Hepatocyte (in vitro differentiated cells): Measurements from ENCODE around the gene ACTL10. TPM values are rescaled to one million over a fixed set of nuclear protein-coding genes. Genes with fewer than 3 reads are reported as not detected.

ENCODE experiments used
- DNase-seq: peaks from one replicate; pipeline ENCODE4 v3.0.0-alpha.2; 2016; ENCODE audit warnings: low spot score
- H2AFZ ChIP-seq: fragments of 200-600 bp; sonication (generic); 2 replicates; pipeline ENCODE4 v1.6.0; 2016; ENCODE audit warnings: antibody characterized with exemption, mild to moderate bottlenecking
- H3K27ac ChIP-seq: fragments of 200-600 bp; sonication (generic); 2 replicates; pipeline ENCODE4 v1.5.1; 2016; ENCODE audit warnings: mild to moderate bottlenecking
- H3K27me3 ChIP-seq: fragments of 200-600 bp; sonication (generic); 2 replicates; pipeline ENCODE4 v1.6.1; 2016
- H3K36me3 ChIP-seq: fragments of 200-600 bp; sonication (generic); replicated peaks from 2 replicates; pipeline ENCODE4 v1.5.1; 2016; ENCODE audit warnings: low read depth; ENCODE audit not compliant: insufficient read depth
- H3K4me1 ChIP-seq: fragments of 200-600 bp; sonication (generic); 2 replicates; pipeline ENCODE4 v1.5.1; 2016; ENCODE audit warnings: mild to moderate bottlenecking, moderate library complexity; ENCODE audit not compliant: insufficient read depth
- H3K4me2 ChIP-seq: fragments of 200-600 bp; sonication (generic); 2 replicates; pipeline ENCODE4 v1.6.0; 2016
- H3K4me3 ChIP-seq: fragments of 200-600 bp; sonication (generic); 2 replicates; pipeline ENCODE4 v1.5.1; 2016; ENCODE audit warnings: mild to moderate bottlenecking
- H3K79me2 ChIP-seq: fragments of 200-600 bp; sonication (generic); 2 replicates; pipeline ENCODE4 v1.6.0; 2017; ENCODE audit warnings: mild to moderate bottlenecking
- H3K9me2 ChIP-seq: fragments of 200-600 bp; sonication (generic); replicated peaks from 2 replicates; pipeline ENCODE4 v1.6.0; 2017; ENCODE audit warnings: mild to moderate bottlenecking; ENCODE audit not compliant: insufficient read depth
- H3K9me3 ChIP-seq: fragments of 200-600 bp; sonication (generic); 2 replicates; pipeline ENCODE4 v1.5.1; 2016; ENCODE audit warnings: low read depth, mild to moderate bottlenecking
- H4K20me1 ChIP-seq: fragments of 200-600 bp; sonication (generic); 2 replicates; pipeline ENCODE4 v1.6.0; 2016; ENCODE audit warnings: mild to moderate bottlenecking; ENCODE audit not compliant: insufficient read depth, poor library complexity, severe bottlenecking
- CTCF ChIP-seq: fragments of 200-600 bp; sonication (generic); IDR thresholded peaks from 2 replicates; pipeline ENCODE4 v1.5.1; 2016; ENCODE audit warnings: antibody characterized with exemption, mild to moderate bottlenecking; ENCODE audit not compliant: poor library complexity
- EZH2 ChIP-seq: fragments of 200-600 bp; sonication (generic); IDR thresholded peaks from 2 replicates; pipeline ENCODE4 v1.6.1; 2016; ENCODE audit warnings: antibody characterized with exemption, mild to moderate bottlenecking, borderline replicate concordance
- EZH2phosphoT487 ChIP-seq: fragments of 200-600 bp; sonication (generic); IDR thresholded peaks from one replicate; pipeline ENCODE4 v1.6.1; 2018; ENCODE audit warnings: antibody characterized with exemption, mild to moderate bottlenecking, low read depth, moderate library complexity; ENCODE audit not compliant: unreplicated experiment, severe bottlenecking
- WGBS: methylation state at CpG from one replicate; pipeline ENCODE4 v1.1.6; 2016; ENCODE audit warnings: low lambda C conversion rate; ENCODE audit errors: missing lambda C conversion rate; 5-methylcytosine and 5-hydroxymethylcytosine counted together
- polyA plus RNA-seq: library from polyadenylated mRNA; unstranded; fragments of >200 nt; fragmentation: Nextera tagmentation; extraction: Ambion mirVana; gene quantifications from 2 replicates; pipeline ENCODE4 v1.2.1, GENCODE V29; 2016
- total RNA-seq: library from RNA; depleted of rRNA; stranded (reverse); fragments of >200 nt; gene quantifications from 2 replicates; pipeline ENCODE4 v1.2.3, GENCODE V29; 2014

Gene ACTL10
- total and polyA plus RNA-seq, 2 experiments from 2014 or later = 0.17 to 2.6 TPM

DNA sequence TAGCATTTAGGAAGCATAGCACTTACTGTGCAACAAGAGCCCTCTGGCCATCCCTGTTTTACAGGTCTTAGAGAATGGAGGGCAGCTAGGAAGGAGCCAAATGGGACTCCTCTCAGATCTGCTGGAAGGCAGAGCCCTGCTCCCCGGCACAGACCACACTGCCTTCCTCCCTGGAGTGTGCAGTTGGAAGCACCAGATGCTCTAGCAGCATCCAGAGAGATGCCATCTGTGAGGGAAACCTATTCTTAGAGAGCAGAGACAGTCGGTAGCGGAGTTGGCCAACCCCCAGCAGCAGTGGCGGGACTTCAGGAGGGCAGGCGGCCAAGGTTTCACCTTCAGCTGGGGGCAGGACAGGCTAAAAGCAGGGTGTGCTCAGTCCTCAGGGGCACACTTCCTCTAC is 36.1 kb downstream of the ACTL10 start:
- no peaks in the 10 kb centered on the region for H3K27me3 ChIP-seq
- 92% methylated on average over 5 of the region's 5 CpGs for WGBS
- H3K27ac ChIP-seq = no peak overlapping the region
- H3K4me1 ChIP-seq = no peaks in the 10 kb centered on the region
- TF ChIP-seq EZH2phosphoT487 (no peak), EZH2 (no peak), CTCF (no peak)
- no peaks in the 10 kb centered on the region for H3K9me3 ChIP-seq
- no peak for DNase-seq
- no peaks in the 10 kb centered on the region for H3K79me2 ChIP-seq
- no peaks in the 10 kb centered on the region for H4K20me1 ChIP-seq
- H3K9me2 ChIP-seq = no peaks in the 10 kb centered on the region
- no peaks in the 10 kb centered on the region for H3K36me3 ChIP-seq
- H3K4me2 ChIP-seq = no peak overlapping the region
- H2AFZ ChIP-seq = no peak overlapping the region
- H3K4me3 ChIP-seq = no peak overlapping the region

GRCh38 chr20:33703498-33704137 is 36.9 kb downstream of the ACTL10 start:
- Histone ChIP-seq H3K9me2 (no peaks in the 10 kb centered on the region), H3K9me3 (no peaks in the 10 kb centered on the region), H3K79me2 (no peaks in the 10 kb centered on the region), H3K27ac (no peak overlapping the region), H4K20me1 (no peaks in the 10 kb centered on the region), H3K27me3 (no peaks in the 10 kb centered on the region), H3K36me3 (no peaks in the 10 kb centered on the region), H3K4me3 (no peak overlapping the region), H2AFZ (no peak overlapping the region), H3K4me1 (no peaks in the 10 kb centered on the region), H3K4me2 (no peak overlapping the region)
- 95% methylated on average over 8 of the region's 8 CpGs for WGBS
- TF ChIP-seq EZH2 (no peak), CTCF (no peak), EZH2phosphoT487 (no peak)
- no peak for DNase-seq

GRCh38 chr20:33704197-33704924 is 37.6 kb downstream of the ACTL10 start:
- Histone ChIP-seq H3K4me1 (no peaks in the 10 kb centered on the region), H3K27ac (no peak overlapping the region), H3K27me3 (no peaks in the 10 kb centered on the region), H3K4me2 (no peak overlapping the region), H3K9me3 (no peaks in the 10 kb centered on the region), H4K20me1 (no peaks in the 10 kb centered on the region), H2AFZ (no peak overlapping the region), H3K9me2 (no peaks in the 10 kb centered on the region), H3K4me3 (no peak overlapping the region), H3K79me2 (no peaks in the 10 kb centered on the region), H3K36me3 (no peaks in the 10 kb centered on the region)
- TF ChIP-seq EZH2 (no peak), EZH2phosphoT487 (no peak), CTCF (no peak)
- no peak for DNase-seq
- WGBS = 91% methylated on average over 11 of the region's 11 CpGs
